SK-MEL-5 (cell line): Measurements from ENCODE around the gene SDR39U1. TPM values are rescaled to one million over a fixed set of nuclear protein-coding genes. Genes with fewer than 3 reads are reported as not detected.
A peak's percentile ranks its signal among the peaks of the same experiment; 100 is the strongest.

Source experiments
- DNase-seq: peaks from one replicate; pipeline ENCODE4 v3.0.0-alpha.2; 2016; ENCODE audit warnings: low read depth, low spot score
- in situ Hi-C: cut with HindIII; loops from 2 replicates; pipeline ENCODE4 v1.10.0; 2016; ENCODE audit warnings: low sequenced_read_pairs, high pct_unique_total_duplicates, low pct_unique_long_range_greater_than_20kb
- total RNA-seq: library from RNA; depleted of rRNA; stranded (reverse); fragments of >200 nt; shearing (Covaris generic); gene quantifications from 2 replicates; pipeline ENCODE4 v1.2.3, GENCODE V29; 2014; rRNA removed

SDR39U1 gene
- total RNA-seq, 1 experiment from 2014 or later, result 6.2 TPM

GRCh38 chr14:24401810-24402702 lies 40.5 kb downstream of the SDR39U1 start:
- DNase-seq, result no peak
- in situ Hi-C loops, result no loop called here

GRCh38 chr14:24399999-24400718 lies 42.4 kb downstream of the SDR39U1 start:
- in situ Hi-C loops, result no loop called here
- DNase-seq, result no peak

- DNase-seq, result no peak
- in situ Hi-C loops, result no loop called here
Measured at GRCh38 chr14:24399447-24399822, 43.1 kb downstream of the SDR39U1 start.

- in situ Hi-C loops, result no loop called here
- no peak for DNase-seq
Measured at GRCh38 chr14:24398653-24399446, 43.7 kb downstream of the SDR39U1 start, which contains the start of gene NYNRIN. NYNRIN (plus strand) TSS chr14:24399003; CDS start chr14:24399247, 244 bp downstream.

GRCh38 chr14:24398293-24398652 lies 44.3 kb downstream of the SDR39U1 start:
- in situ Hi-C loops, result no loop called here
- no peak for DNase-seq

- no peak for DNase-seq
- in situ Hi-C loops, result no loop called here
Measured at GRCh38 chr14:24397639-24398292, 44.8 kb downstream of the SDR39U1 start.

- in situ Hi-C loops, result no loop called here
Measured at GRCh38 chr14:24395609-24396582, 46.7 kb downstream of the SDR39U1 start.

GRCh38 chr14:24394275-24394674 lies 48.3 kb downstream of the SDR39U1 start:
- in situ Hi-C loops, result no loop called here
- DNase-seq, result peak; percentile 24

More at GRCh38 chr14:24395609-24396582, 46.7 kb downstream of the SDR39U1 start:
- DNase-seq, result peak; percentile 11

GRCh38 chr14:24392325-24393091 lies 50.1 kb downstream of the SDR39U1 start:
- in situ Hi-C loops, result no loop called here
- no peak for DNase-seq

- in situ Hi-C loops, result no loop called here
- DNase-seq, result no peak
Measured at GRCh38 chr14:24390701-24391468, 51.7 kb downstream of the SDR39U1 start.

Other genes with a start within 250 kb of the SDR39U1 start
- 56.9 and 57.5 TPM in 2 replicates for gene TM9SF1, start 247.3 kb downstream of the SDR39U1 start, total RNA-seq
- not detected in 2 replicates for gene TSSK4, start 237.1 kb downstream of the SDR39U1 start, total RNA-seq
- 42.2 and 44.2 TPM in 2 replicates for gene CHMP4A, start 229.3 kb downstream of the SDR39U1 start, total RNA-seq
- 8.3 and 14.0 TPM in 2 replicates for gene MDP1, start 226.7 kb downstream of the SDR39U1 start, total RNA-seq
- 249 and 263 TPM in 2 replicates for gene NEDD8, start 210.4 kb downstream of the SDR39U1 start, total RNA-seq
- gene GMPR2, start 209.8 kb downstream of the SDR39U1 start, total RNA-seq, result 48.3 and 56.3 TPM in 2 replicates
- 37.8 and 43.1 TPM in 2 replicates for gene TINF2, start 200.2 kb downstream of the SDR39U1 start, total RNA-seq
- gene TGM1, start 179.6 kb downstream of the SDR39U1 start, total RNA-seq, result 0.08 TPM in 1 of 2 replicates, not detected in the other
- 23.9 and 25.7 TPM in 2 replicates for gene RABGGTA, start 171.2 kb downstream of the SDR39U1 start, total RNA-seq
- gene DHRS1, start 143.0 kb downstream of the SDR39U1 start, total RNA-seq, result 0.82 and 3.8 TPM in 2 replicates
- 22.9 and 25.1 TPM in 2 replicates for gene NOP9, start 142.9 kb downstream of the SDR39U1 start, total RNA-seq
- 0.35 and 0.48 TPM in 2 replicates for gene CIDEB, start 134.8 kb downstream of the SDR39U1 start, total RNA-seq
- 2.3 and 3.2 TPM in 2 replicates for gene LTB4R2, start 132.6 kb downstream of the SDR39U1 start, total RNA-seq
- gene LTB4R, start 131.3 kb downstream of the SDR39U1 start, total RNA-seq, result 0.98 and 1.7 TPM in 2 replicates
- gene ADCY4, start 107.7 kb downstream of the SDR39U1 start, total RNA-seq, result not detected in 2 replicates
- not detected in 2 replicates for gene RIPK3, start 102.8 kb downstream of the SDR39U1 start, total RNA-seq
- gene NFATC4, start 74.6 kb downstream of the SDR39U1 start, total RNA-seq, result 0.05 and 0.53 TPM in 2 replicates
- 0.05 TPM in 1 of 2 replicates, not detected in the other for gene NYNRIN, start 43.8 kb downstream of the SDR39U1 start, total RNA-seq
- gene CBLN3, start 13.1 kb downstream of the SDR39U1 start, total RNA-seq, result 0.11 and 0.24 TPM in 2 replicates
- 30.9 and 37.5 TPM in 2 replicates for gene KHNYN, start 12.8 kb downstream of the SDR39U1 start, total RNA-seq
- gene CMA1, start 65.5 kb upstream of the SDR39U1 start, total RNA-seq, result not detected in 2 replicates
- gene CTSG, start 133.5 kb upstream of the SDR39U1 start, total RNA-seq, result not detected in 2 replicates
- gene GZMH, start 166.9 kb upstream of the SDR39U1 start, total RNA-seq, result not detected in 2 replicates
- gene GZMB, start 191.4 kb upstream of the SDR39U1 start, total RNA-seq, result not detected in 2 replicates